ENCODE measurements around the gene NRXN3. TPM values are rescaled to one million over a fixed set of nuclear protein-coding genes. Genes with fewer than 3 reads are reported as not detected.

Gene NRXN3
- total RNA-seq, 4 donors from 2014 or later, result 0.04 to 0.16 TPM; not detected in 2

DNA sequence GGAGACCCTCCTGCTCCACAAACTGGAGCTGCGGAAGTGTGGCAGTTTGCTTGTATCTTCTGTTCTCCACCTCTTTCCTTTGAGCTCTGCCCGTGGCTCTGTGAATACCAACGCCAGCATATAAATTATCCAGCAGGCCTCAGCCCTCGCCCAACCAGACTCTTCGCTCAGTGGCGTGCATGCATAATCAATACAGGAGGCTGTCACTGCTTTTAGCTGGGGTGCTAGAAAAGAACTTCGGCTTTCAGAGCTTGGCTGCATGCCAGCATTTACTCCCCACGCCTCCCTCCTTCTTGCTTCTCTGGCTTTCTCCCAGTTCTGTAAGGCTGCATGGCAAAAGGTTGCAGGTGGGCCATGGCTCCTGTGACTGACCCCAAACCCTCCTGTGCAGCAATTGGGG lies 26.9 kb downstream of the NRXN3 start:
- H3K4me3 ChIP-seq, result no peak overlapping the region
- no peak for DNase-seq
- no peak for ATAC-seq
- H3K36me3 ChIP-seq, result no peaks in the 10 kb centered on the region
- intact Hi-C loops (cut with DNase I; ENCODE audit: low total_unique reads), result no loop called here
- H3K27ac ChIP-seq, result no peak overlapping the region
- TF ChIP-seq, protein P1, sequence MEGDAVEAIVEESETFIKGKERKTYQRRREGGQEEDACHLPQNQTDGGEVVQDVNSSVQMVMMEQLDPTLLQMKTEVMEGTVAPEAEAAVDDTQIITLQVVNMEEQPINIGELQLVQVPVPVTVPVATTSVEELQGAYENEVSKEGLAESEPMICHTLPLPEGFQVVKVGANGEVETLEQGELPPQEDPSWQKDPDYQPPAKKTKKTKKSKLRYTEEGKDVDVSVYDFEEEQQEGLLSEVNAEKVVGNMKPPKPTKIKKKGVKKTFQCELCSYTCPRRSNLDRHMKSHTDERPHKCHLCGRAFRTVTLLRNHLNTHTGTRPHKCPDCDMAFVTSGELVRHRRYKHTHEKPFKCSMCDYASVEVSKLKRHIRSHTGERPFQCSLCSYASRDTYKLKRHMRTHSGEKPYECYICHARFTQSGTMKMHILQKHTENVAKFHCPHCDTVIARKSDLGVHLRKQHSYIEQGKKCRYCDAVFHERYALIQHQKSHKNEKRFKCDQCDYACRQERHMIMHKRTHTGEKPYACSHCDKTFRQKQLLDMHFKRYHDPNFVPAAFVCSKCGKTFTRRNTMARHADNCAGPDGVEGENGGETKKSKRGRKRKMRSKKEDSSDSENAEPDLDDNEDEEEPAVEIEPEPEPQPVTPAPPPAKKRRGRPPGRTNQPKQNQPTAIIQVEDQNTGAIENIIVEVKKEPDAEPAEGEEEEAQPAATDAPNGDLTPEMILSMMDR (IDR thresholded peaks at IDR 0.05 in 4 of 5, conservative IDR thresholded peaks at IDR 0.05 in 1 of 5), result no peak
- TF ChIP-seq POLR2A (IDR thresholded peaks at IDR 0.05), result no peak
- H3K4me1 ChIP-seq, result no peaks in the 10 kb centered on the region
- no peaks in the 10 kb centered on the region for H3K9me3 ChIP-seq
- no peaks in the 10 kb centered on the region for H3K27me3 ChIP-seq
- in situ Hi-C loops (cut with MboI; ENCODE audit: low sequenced_read_pairs in 4 of 4), result no loop called here

DNA sequence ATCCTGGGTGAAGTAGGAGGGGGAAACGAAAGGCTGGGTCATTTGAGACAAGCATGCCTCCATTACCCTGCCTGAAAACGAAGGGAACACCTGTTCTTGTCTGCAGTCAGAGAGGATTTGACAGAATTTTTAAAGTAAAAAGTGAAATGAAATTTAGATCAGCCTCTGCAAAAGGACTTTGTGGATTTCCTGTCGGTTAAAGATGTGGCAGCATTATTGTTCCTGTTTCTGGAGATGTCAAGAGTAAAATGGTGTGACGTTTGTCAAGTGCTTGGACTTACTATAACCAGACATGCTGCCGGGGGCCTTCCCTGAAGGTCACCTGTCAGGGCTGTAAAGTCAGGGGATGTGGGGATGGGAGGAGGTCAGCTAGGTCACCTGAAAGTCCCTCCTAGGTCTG lies 32.0 kb downstream of the NRXN3 start:
- Histone ChIP-seq H3K4me3 (no peak overlapping the region), H3K4me1 (no peaks in the 10 kb centered on the region), H3K36me3 (no peaks in the 10 kb centered on the region), H3K27ac (no peak overlapping the region), H3K27me3 (no peaks in the 10 kb centered on the region), H3K9me3 (no peaks in the 10 kb centered on the region)
- TF ChIP-seq, protein P1 (IDR thresholded peaks at IDR 0.05 in 4 of 5, conservative IDR thresholded peaks at IDR 0.05 in 1 of 5), result no peak
- TF ChIP-seq POLR2A (IDR thresholded peaks at IDR 0.05), result no peak
- intact Hi-C loops (cut with DNase I; ENCODE audit: low total_unique reads) (no loop called here), in situ Hi-C loops (cut with MboI; ENCODE audit: low sequenced_read_pairs in 4 of 4) (no loop called here)
- DNase-seq (no peak), ATAC-seq (no peak)

DNA sequence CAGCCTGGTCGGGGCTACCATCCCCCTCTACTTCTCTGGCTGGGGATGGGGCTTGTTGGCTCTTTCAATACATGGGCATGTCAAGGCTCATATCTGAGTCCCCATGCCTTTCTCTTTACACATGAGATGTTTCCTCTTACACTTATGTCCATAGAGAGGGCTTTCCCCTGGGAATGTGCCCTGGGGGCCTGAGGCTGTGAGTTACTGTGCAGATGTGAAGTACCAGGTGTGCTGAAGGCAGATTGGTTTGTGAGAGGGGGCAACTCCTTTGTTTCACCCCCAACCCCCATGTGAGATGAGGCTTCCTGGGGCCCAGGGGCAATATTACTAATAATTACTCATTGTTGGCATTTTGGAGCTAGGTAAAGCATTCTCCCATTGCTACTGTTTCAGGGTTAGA lies 32.8 kb downstream of the NRXN3 start:
- ATAC-seq, result no peak
- Histone ChIP-seq H3K9me3 (no peaks in the 10 kb centered on the region), H3K36me3 (no peaks in the 10 kb centered on the region), H3K4me1 (no peaks in the 10 kb centered on the region), H3K27ac (no peak overlapping the region), H3K27me3 (no peaks in the 10 kb centered on the region), H3K4me3 (no peak overlapping the region)
- TF ChIP-seq POLR2A (IDR thresholded peaks at IDR 0.05), result no peak
- TF ChIP-seq, protein P1 (IDR thresholded peaks at IDR 0.05 in 4 of 5, conservative IDR thresholded peaks at IDR 0.05 in 1 of 5), result no peak
- intact Hi-C loops (cut with DNase I; ENCODE audit: low total_unique reads) (no loop called here), in situ Hi-C loops (cut with MboI; ENCODE audit: low sequenced_read_pairs in 4 of 4) (no loop called here)
- no peak for DNase-seq

DNA sequence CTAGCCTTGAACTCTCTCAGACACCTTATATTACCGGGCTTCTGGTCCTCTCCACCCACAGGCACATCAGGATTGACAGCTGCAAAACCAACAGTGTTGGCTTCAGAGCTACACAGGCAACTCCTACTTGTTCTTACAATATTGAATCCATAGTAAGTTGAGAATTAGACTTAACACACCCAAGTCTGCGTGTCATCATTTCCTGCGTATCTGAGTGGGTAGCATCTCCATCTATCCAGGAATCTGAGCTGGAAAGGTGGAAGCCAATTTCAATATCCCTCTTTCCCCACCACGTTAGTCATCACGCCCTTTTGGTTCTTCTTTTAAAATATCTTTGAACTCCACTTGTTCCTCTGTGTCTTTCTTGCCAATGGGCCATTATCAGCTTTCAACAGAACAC lies 37.2 kb downstream of the NRXN3 start:
- in situ Hi-C loops (cut with MboI; ENCODE audit: low sequenced_read_pairs in 4 of 4) (no loop called here), intact Hi-C loops (cut with DNase I; ENCODE audit: low total_unique reads) (no loop called here)
- Histone ChIP-seq H3K4me3 (no peak overlapping the region), H3K36me3 (no peaks in the 10 kb centered on the region), H3K9me3 (peaks cover 0 to 4% (median 0%) of the 10 kb centered on the region in 3 donors), H3K27me3 (no peaks in the 10 kb centered on the region), H3K27ac (no peak overlapping the region), H3K4me1 (no peaks in the 10 kb centered on the region)
- DNase-seq (no peak), ATAC-seq (no peak)
- TF ChIP-seq, protein P1 (IDR thresholded peaks at IDR 0.05 in 4 of 5, conservative IDR thresholded peaks at IDR 0.05 in 1 of 5), result no peak
- no peak for TF ChIP-seq POLR2A (IDR thresholded peaks at IDR 0.05)

DNA sequence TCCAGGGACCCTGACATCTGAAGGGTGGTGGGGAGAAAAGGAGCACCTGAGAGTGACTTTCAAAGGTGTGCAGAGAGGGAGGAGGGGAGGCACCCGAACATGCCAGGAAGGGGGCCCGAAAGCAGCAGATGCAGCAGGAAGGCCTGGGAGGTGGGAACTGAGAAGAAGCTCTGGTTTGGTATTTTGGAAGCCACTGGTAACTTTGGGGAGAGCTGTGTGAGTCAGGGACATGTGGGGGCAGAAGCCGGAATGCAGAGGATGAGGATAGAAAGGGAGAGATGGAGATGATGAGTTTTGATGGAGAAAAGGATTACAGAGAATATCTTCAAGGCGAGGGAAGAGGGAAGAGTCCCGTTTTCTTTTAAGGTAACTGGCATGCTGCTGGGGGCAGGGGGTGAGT lies 50.1 kb downstream of the NRXN3 start:
- Histone ChIP-seq H3K4me1 (no peaks in the 10 kb centered on the region), H3K36me3 (no peaks in the 10 kb centered on the region), H3K4me3 (no peak overlapping the region), H3K9me3 (no peaks in the 10 kb centered on the region), H3K27me3 (no peaks in the 10 kb centered on the region), H3K27ac (no peak overlapping the region)
- ATAC-seq (no peak), DNase-seq (no peak)
- intact Hi-C loops (cut with DNase I; ENCODE audit: low total_unique reads), result no loop called here
- in situ Hi-C loops (cut with MboI; ENCODE audit: low sequenced_read_pairs in 4 of 4), result no loop called here
- no peak for TF ChIP-seq POLR2A (IDR thresholded peaks at IDR 0.05)
- TF ChIP-seq, protein P1 (IDR thresholded peaks at IDR 0.05 in 4 of 5, conservative IDR thresholded peaks at IDR 0.05 in 1 of 5), result no peak
